Urinary bladder (tissue), 4 donors: ENCODE results near the gene SERPINB2. TPM values are rescaled to one million over a fixed set of nuclear protein-coding genes. Genes with fewer than 3 reads are reported as not detected.
A peak's percentile ranks its signal among the peaks of the same experiment; 100 is the strongest.

ENCODE experiments used
- DNase-seq: peaks from one replicate; pipeline ENCODE4 v3.0.0-alpha.2; 2015; ENCODE audit errors: extremely low spot score
- H3K27ac ChIP-seq: one replicate; pipeline ENCODE4 v1.5.1; 2013; ENCODE audit warnings: low read depth, mild to moderate bottlenecking, moderate library complexity
- H3K36me3 ChIP-seq: one replicate; pipeline ENCODE4 v1.6.1; 2013; ENCODE audit warnings: mild to moderate bottlenecking, moderate library complexity; ENCODE audit not compliant: insufficient read depth
- H3K4me1 ChIP-seq: one replicate; pipeline ENCODE4 v1.6.1; 2013; ENCODE audit warnings: mild to moderate bottlenecking, moderate library complexity; ENCODE audit not compliant: insufficient read depth
- H3K4me3 ChIP-seq: one replicate; pipeline ENCODE4 v1.5.1; 2013; ENCODE audit warnings: low read depth, low read length
- WGBS: extraction: QIAGEN DNeasy Blood & Tissue Kit; methylation state at CpG from one replicate; pipeline ENCODE4 v1.1.7; 2013; 5-methylcytosine and 5-hydroxymethylcytosine counted together
- polyA plus RNA-seq: library from polyadenylated mRNA; stranded (reverse); fragments of 200-250 nt; gene quantifications from one replicate; pipeline ENCODE4 v1.2.3, GENCODE V29; 2013
- total RNA-seq: library from RNA; depleted of rRNA; stranded (reverse); fragments of >200 nt; gene quantifications from one replicate; pipeline ENCODE4 v1.2.3, GENCODE V29; 2014
- donor health status: healthy with polysubstance abuse.
- donor health status: healthy.

The SERPINB2 gene
- total RNA-seq, result not detected
- not detected for polyA plus RNA-seq

- Histone ChIP-seq H3K4me1 (no peaks in the 10 kb centered on the region), H3K27ac (no peak within 1 kb of the TSS), H3K4me3 (no peak within 1 kb of the TSS), H3K36me3 (no peaks in the 10 kb centered on the region)
- WGBS, result 50% methylated on average over 1 of the region's 1 CpG
- DNase-seq, result no peak
Observed at GRCh38 chr18:63887424-63887823, at the start of gene SERPINB2. Gene SERPINB2, plus strand, starts transcription at chr18:63887705. Its CDS starts 3,740 bp downstream, at chr18:63891445.

DNA sequence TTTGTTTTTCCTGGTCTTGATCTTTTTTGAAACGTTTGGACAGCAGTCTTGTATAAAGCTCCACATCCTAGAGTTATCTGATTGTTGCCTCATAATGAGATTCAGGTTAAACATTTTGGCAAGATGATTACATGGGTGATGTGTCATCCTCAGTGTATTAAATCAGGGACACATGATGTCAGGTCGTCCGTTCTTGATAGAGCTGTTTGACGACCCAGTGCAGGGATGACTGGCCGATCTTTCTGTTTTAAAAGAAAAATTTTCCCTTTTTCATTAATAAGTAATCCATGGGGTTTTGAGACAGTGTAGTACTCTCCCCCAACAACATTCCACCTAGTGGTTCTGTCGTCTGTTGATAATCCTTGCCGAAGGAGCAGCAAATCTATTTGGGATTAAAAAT lies 44.5 kb upstream of the SERPINB2 start:
- Histone ChIP-seq H3K27ac (no peak overlapping the region), H3K4me3 (no peak overlapping the region), H3K36me3 (no peaks in the 10 kb centered on the region), H3K4me1 (no peaks in the 10 kb centered on the region)
- DNase-seq, result no peak
- 76% methylated on average over 7 of the region's 7 CpGs for WGBS

DNA sequence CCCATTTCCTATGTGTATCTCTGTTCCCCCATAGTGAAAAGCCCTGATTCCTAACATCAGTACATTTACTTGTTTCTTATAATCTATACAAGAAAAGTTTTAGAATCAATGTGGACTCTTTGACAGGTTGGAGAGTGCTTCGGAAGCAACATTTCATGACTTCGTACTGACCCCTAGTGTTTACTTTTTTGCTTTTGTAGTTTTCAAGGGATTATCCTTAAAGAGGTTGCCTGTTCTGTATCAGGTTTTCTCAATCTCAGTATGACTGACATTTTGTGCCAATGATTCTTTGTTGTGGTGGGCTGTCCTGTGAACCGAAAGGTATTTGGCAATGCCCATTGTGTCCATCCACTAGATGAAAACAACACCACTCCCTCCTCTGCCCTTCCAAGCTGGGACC lies 43.3 kb upstream of the SERPINB2 start:
- Histone ChIP-seq H3K27ac (no peak overlapping the region), H3K4me3 (no peak overlapping the region), H3K4me1 (no peaks in the 10 kb centered on the region), H3K36me3 (no peaks in the 10 kb centered on the region)
- 8% methylated on average over 3 of the region's 3 CpGs for WGBS
- DNase-seq, result no peak

DNA sequence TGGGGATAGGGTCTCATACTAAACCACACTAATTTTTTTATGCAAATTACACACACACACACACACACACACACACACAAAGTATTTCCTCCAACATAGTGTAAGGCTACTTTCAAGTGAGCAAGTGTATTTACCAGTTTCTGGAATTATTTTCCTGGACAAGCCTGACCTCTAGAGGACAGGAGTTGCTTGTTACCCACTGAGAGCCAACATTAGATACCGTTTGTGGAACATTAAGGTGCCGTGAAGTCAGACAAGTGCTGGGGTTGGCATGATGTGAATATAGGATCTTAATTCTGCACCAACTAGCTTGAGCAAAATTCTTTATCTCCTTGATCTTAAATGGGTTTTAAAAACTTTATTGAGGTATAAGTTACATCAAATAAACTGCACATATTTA lies 39.3 kb upstream of the SERPINB2 start:
- DNase-seq, result no peak
- WGBS, result 3% methylated on average over 2 of the region's 2 CpGs
- H3K4me1 ChIP-seq, result no peaks in the 10 kb centered on the region
- no peaks in the 10 kb centered on the region for H3K36me3 ChIP-seq
- no peak overlapping the region for H3K27ac ChIP-seq
- H3K4me3 ChIP-seq, result no peak overlapping the region

GRCh38 chr18:63850020-63850419 lies 37.5 kb upstream of the SERPINB2 start:
- Histone ChIP-seq H3K4me3 (no peak overlapping the region), H3K27ac (no peak overlapping the region), H3K4me1 (no peaks in the 10 kb centered on the region), H3K36me3 (no peaks in the 10 kb centered on the region)
- WGBS, result 49% methylated on average over 4 of the region's 4 CpGs
- DNase-seq, result no peak

GRCh38 chr18:63850636-63851035 lies 36.9 kb upstream of the SERPINB2 start:
- Histone ChIP-seq H3K27ac (no peak overlapping the region), H3K4me1 (no peaks in the 10 kb centered on the region), H3K4me3 (no peak overlapping the region), H3K36me3 (no peaks in the 10 kb centered on the region)
- DNase-seq, result peak; percentile 31
- WGBS, result 59% methylated on average over 2 of the region's 2 CpGs

- Histone ChIP-seq H3K4me1 (no peaks in the 10 kb centered on the region), H3K36me3 (no peaks in the 10 kb centered on the region), H3K4me3 (no peak overlapping the region), H3K27ac (no peak overlapping the region)
- DNase-seq, result no peak
- 38% methylated on average over 1 of the region's 1 CpG for WGBS
Observed at GRCh38 chr18:63858456-63858855, 29.0 kb upstream of the SERPINB2 start.

DNA sequence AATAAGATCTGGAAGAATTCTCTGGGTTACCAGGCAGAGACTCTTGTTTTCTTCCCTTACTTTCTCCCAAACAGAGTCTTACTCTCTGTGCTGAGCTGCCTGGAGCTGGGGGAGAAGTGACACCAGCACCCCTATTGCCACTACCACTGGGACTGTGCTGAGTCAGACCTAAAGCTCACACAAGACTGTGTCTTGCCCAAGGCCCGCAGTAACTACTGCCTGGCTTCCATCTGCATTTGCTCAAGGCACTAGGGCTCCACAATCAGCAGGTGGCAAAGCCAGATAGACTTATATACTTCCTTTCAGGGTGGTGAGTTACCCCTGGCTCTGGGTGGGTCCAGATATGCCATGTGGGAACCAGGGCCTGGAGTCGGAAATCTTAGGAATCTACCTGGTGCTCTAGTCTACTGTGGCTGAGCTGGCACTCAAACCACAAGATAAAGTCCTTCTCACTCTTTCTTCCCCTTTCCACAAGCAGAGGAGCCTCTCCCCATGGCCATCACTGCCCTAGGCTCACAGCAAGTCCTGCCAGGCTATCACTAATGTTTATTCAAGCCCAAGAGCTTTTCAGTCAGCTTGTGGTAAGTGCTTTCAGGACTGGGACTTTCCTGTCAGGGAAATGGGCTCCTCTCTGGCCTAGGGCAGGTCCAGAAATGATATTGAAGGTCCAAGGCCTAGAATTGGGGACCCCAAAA lies 27.6 kb upstream of the SERPINB2 start:
- Histone ChIP-seq H3K27ac (no peak overlapping the region), H3K4me3 (no peak overlapping the region), H3K4me1 (no peaks in the 10 kb centered on the region), H3K36me3 (no peaks in the 10 kb centered on the region)
- DNase-seq, result no peak
- 88% methylated on average over 2 of the region's 2 CpGs for WGBS

GRCh38 chr18:63860531-63860930 lies 27.0 kb upstream of the SERPINB2 start:
- Histone ChIP-seq H3K4me3 (no peak overlapping the region), H3K27ac (no peak overlapping the region), H3K4me1 (no peaks in the 10 kb centered on the region), H3K36me3 (no peaks in the 10 kb centered on the region)
- 70% methylated on average over 2 of the region's 2 CpGs for WGBS
- no peak for DNase-seq

DNA sequence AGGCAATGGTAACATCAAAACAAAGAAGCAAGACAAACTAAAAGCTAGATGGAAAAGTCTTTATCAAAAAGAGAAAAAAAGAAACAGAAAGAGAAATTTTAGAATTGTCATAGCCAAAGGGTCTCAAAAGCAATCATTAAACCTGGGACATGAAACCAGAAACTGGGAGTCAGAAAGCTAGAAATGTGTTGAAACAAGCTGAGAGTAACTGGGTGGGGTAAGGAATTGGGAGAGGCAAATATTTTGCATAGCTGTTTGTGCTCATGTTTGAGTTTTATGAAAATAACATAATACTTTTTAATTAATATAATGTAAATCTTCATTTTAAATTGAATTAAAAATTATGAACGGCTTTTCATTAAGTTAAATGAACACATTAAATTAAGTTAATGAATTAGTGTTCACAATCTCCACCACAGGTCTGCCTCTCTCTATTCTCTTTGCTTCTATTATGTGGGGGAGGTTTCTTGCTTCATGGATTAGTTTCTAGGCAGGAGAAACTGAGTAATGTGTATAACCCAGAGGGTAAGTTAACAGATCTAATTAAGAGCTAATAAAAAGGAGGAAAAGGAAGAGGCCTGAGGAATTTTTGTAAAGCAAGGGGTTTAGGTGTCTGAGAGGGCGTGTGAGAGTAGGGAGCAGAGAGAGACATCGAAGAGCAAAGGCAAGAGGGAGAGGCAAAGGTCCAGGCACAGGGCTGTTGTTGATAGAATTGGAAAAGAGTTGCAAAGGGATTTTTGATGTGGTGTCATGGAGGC lies 20.0 kb upstream of the SERPINB2 start:
- 74% methylated on average over 3 of the region's 3 CpGs for WGBS
- H3K4me1 ChIP-seq, result no peaks in the 10 kb centered on the region
- no peak overlapping the region for H3K27ac ChIP-seq
- H3K4me3 ChIP-seq, result no peak overlapping the region
- H3K36me3 ChIP-seq, result no peaks in the 10 kb centered on the region
- no peak for DNase-seq

GRCh38 chr18:63868546-63868945 lies 19.0 kb upstream of the SERPINB2 start:
- H3K4me3 ChIP-seq, result no peak overlapping the region
- H3K27ac ChIP-seq, result no peak overlapping the region
- WGBS, result 92% methylated on average over 9 of the region's 9 CpGs

GRCh38 chr18:63869374-63869773 lies 18.1 kb upstream of the SERPINB2 start:
- Histone ChIP-seq H3K4me1 (no peaks in the 10 kb centered on the region), H3K4me3 (no peak overlapping the region), H3K27ac (no peak overlapping the region), H3K36me3 (no peaks in the 10 kb centered on the region)
- WGBS, result 75% methylated on average over 9 of the region's 9 CpGs
- no peak for DNase-seq

More at GRCh38 chr18:63868546-63868945, 19.0 kb upstream of the SERPINB2 start:
- H3K36me3 ChIP-seq, result no peaks in the 10 kb centered on the region
- H3K4me1 ChIP-seq, result no peaks in the 10 kb centered on the region
- no peak for DNase-seq

- no peak for DNase-seq
- 78% methylated on average over 3 of the region's 3 CpGs for WGBS
- Histone ChIP-seq H3K36me3 (no peaks in the 10 kb centered on the region), H3K4me1 (no peaks in the 10 kb centered on the region), H3K27ac (no peak overlapping the region), H3K4me3 (no peak overlapping the region)
Observed at GRCh38 chr18:63869851-63870250, 17.7 kb upstream of the SERPINB2 start.

DNA sequence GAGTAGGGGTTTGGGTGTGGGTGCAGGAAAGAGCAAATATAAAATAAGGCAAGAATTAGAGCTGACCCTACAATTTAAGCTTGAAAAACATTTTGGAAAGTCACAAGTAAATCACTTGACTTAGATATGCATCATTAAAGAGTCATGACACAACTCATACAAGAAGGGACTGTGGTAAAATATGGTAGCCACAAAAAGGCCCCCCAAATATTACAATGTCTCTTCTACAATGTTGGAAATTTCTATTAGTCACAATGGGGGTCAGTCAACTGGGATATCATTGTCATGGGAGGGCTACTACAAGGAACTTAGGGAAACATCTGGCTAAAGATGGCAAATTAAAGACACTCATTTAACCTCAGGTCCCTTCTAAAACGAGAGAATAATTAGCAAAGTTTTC lies 15.7 kb upstream of the SERPINB2 start:
- DNase-seq, result no peak
- Histone ChIP-seq H3K36me3 (no peaks in the 10 kb centered on the region), H3K4me3 (no peak overlapping the region), H3K27ac (no peak overlapping the region), H3K4me1 (no peaks in the 10 kb centered on the region)
- 60% methylated on average over 1 of the region's 1 CpG for WGBS
